Measurements from ENCODE around the gene ABCA7.
"Not testable (repeated sequence)": the region's sequence is repeated elsewhere in the genome, so short reads cannot be mapped to it uniquely, and the experiment has no call there.

The ABCA7 gene

DNA sequence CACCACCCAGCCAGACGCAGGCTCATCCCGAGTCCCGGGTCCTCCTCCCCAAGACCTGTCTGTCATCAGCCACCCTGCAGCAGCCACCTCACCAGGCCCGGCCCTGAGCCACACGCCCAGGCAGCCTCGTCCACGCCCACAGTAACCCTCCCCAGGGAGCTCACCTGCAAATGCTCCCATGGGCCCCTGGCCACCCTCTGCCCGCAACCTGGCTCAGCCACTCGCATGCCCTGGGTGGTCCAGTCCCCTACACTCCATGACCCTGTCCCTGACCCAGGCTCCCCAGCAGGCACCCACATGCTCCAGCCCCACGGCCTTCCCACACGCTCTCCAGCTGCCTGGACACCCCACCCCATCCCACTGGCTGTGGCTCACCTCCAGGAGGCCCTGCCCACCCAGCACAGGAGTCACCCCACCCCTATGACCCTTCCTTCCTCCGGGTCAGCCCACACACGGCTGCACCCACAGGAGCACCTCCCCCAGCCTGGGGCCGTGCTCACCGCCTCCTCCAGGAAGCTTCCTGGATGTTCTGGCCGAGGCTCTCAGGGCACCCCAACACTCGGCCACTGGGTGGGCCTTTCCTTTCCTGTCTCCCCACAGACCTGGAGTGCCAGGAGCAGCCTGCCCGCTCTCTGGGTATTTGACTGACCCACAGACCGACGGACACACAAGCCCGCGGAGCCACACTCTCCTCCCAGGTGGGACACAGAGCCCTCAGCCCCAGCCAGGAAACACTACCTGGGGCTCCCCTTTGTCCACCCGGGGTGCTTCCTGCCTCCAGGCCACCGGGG is 22.6 kb upstream of the ABCA7 start:
- no peak for DNase-seq

DNA sequence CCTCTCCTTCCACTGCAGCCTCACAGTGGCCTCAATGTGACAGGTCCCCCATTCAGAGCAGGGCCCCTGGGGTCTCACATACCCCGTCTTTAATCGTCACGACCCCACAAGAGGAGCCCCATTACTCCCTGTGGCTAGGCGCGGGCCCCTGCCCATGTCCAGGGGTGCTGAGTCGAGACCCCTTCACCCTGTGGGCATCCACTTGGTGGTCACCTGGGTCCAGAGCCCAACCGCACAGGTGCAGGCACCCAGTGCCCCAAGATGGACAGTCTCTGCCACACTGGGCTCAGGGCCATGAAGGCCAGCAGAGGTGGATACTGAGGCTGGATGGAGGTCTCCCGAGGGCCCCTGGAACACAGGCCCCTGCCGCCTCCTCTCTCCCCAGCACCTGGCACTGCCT is 22.0 kb upstream of the ABCA7 start:
- DNase-seq: no peak

DNA sequence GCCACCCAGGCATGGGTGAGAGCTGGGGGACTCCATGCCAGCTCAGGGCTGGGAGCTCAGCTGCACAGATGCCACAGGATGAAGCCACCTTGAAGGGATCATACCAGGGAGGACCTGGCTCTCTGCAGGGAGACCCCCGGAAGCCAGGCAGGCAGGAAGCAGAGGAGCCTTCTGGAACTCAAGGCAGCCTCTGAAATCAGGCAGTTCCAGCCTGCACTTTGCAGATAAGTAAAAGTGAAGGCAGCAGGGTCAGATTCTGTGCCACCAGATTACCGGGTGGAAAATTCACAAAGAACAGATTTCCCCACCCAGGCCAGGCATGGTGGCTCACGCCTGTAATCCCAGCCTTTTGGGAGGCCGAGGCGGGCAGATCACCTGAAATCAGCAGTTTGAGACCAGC is 21.5 kb upstream of the ABCA7 start:
- no peak for DNase-seq

DNA sequence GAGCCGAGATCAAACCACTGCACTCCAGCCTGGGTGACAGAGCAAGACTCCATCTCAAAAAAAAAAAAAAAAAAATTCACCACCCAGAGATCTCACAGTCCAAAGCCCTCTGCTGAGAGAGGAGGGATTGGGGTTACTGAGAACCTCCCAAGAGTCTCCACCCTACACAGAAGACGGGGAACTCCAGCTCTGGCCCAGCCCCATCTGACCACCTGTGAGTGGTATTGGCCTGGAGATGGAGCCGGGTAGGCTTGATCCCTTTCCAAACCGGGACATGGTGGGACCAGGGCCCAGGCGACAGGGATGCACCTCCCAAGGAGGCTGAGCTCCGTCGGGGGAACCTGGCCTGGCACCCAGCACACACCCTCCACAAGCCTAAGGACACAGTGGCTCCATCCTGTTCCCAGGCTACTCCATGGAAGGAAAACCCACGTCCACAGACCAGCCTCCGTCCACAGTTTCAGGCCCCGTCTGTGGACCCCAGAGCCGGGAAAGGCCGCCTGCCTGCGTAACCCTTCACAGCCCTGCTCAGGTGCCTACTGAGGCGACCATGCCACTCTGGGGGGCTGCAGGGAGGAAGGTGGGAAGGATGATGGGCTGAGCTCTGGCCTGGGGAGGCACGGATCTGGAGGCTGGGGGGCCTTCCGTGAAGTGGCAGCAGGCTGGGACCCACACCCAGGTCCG is 20.8 kb upstream of the ABCA7 start:
- no peak for DNase-seq

- DNase-seq: no peak
Observed at GRCh38 chr19:1019616-1019961, 20.3 kb upstream of the ABCA7 start.

GRCh38 chr19:1019980-1020867 is 19.7 kb upstream of the ABCA7 start:
- no peak for DNase-seq

DNA sequence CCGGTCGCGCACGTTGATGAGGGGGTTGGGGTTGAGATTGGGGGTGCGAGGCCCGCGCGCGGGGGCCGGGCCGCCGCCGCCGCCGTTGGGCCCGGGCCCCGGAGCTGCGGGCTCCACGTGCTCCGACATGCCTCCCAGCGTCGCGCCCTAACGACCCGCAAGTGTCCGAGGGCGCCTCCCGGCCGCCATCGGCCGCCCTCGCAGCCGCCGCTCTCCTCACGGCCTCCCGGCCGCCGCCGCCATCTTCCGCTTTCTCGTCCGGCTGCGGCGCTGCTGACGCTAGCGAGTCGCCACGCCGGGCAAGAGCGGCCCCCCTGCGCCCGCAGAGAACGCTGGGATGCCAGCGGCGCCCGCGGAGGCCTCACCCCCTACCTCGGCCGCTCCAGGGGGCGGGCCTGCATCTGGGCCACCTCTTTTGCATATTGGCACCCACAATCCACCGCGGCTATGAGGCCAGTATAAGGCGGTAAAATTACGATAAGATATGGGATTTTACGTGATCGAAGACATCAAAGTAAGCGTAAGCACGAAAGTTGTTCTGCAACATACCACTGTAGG is 19.0 kb upstream of the ABCA7 start, which contains the start of gene TMEM259:
TMEM259 (minus strand) TSS at position 256 of the 558 bp plus-strand sequence; CDS start at position 129, 127 bp downstream.
- peak; percentile 98 to 99 for DNase-seq

DNA sequence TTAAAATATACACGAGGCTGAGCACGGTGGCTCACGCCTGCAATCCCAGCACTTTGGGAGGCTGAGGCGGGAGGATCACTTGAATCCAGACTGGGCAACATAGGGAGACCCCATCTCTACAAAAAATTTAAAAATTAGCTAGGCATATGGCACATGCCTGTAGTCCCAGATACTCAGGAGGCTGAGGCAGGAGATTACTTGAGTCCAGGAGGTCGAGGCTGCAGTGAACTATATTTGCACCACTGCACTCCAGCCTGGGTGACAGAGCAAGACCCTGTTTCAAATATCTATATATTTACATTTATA is 16.1 kb upstream of the ABCA7 start:
- not testable (repeated sequence) for DNase-seq

DNA sequence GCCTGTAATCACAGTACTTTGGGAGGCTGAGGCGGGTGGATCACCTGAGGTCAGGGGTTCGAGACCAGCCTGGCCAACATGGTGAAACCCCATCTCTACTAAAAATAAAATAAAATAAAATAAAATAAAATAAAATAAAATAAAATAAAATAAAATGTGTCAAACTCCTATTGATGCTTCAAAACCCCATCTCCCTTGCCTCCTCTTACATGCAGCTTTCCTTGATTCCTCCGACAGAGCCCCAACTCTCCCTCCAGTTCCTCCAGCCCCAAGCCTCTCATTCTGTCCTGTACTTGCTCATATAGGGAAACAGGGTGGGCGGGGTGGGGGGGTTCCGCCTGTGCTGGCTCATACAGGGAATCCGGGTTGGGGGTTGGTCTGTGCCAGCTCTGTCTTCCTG is 14.8 kb upstream of the ABCA7 start:
- not testable (repeated sequence) for DNase-seq

GRCh38 chr19:1025960-1026782 is 13.7 kb upstream of the ABCA7 start, which contains the start of gene CNN2:
Gene CNN2 (plus strand): TSS chr19:1026608. CDS start chr19:1026662, 54 bp downstream.
- DNase-seq: no peak

DNA sequence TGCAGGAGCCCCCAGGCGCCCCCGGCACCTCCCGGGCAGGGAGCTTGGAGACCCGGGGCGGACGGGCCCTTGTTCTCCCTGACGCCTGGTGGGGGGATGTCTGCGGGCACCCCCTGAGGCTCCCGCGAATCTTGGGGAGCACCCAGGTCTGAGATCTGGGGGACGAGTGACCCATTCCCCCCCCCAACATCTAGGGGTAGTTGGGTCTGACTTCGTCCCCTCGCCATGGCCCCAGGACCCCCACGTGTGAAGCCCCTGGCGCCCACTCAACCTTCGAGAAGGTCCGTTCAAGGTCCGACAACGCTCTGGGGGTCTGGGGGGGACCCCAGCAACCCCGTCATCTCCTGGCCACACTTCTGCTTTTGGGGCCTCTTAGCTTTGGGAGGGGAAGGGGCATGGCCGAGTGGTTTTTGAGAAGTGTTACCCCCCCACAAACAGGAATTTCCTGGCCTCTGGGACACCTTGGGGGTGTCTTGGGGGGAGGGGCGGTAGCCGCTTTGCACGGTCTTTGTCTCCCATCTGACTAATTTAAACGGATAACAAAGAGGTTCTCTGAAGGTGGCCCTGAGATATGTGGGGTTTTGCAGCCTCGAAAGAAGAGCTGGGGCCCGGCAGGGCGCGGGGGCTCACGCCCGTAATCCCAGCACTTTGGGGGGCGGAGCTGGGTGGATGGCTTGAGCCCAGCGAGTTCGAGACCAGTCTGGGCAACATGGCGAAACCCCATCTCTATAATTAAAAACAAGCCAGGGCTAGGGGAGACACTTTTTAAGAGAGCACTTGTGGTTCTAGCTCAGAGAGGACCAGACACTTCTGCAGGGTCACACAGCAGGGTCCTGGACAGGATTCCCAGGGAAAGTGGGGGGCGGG is 12.9 kb upstream of the ABCA7 start:
- no peak for DNase-seq

DNA sequence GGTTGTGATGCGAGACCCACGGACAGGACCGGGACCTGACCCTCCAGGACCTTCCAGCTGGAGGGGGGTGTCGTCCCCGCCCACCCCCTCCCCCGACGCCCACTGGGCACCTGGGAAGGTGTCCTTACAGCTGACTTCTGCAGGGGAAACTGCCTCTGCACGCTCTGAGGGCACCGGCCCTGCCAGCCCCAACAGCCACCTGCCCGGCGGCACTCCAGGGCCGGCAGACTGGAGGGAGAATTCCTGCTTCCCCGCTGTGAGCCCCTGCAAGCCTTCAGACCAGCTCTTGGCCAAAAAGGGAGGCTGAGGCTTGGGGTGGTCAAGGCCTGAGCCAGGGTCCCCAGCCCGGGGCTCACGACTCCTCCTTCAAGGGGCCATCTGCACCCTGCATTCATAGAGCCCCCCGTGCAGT is 12.3 kb upstream of the ABCA7 start:
- no peak for DNase-seq

DNA sequence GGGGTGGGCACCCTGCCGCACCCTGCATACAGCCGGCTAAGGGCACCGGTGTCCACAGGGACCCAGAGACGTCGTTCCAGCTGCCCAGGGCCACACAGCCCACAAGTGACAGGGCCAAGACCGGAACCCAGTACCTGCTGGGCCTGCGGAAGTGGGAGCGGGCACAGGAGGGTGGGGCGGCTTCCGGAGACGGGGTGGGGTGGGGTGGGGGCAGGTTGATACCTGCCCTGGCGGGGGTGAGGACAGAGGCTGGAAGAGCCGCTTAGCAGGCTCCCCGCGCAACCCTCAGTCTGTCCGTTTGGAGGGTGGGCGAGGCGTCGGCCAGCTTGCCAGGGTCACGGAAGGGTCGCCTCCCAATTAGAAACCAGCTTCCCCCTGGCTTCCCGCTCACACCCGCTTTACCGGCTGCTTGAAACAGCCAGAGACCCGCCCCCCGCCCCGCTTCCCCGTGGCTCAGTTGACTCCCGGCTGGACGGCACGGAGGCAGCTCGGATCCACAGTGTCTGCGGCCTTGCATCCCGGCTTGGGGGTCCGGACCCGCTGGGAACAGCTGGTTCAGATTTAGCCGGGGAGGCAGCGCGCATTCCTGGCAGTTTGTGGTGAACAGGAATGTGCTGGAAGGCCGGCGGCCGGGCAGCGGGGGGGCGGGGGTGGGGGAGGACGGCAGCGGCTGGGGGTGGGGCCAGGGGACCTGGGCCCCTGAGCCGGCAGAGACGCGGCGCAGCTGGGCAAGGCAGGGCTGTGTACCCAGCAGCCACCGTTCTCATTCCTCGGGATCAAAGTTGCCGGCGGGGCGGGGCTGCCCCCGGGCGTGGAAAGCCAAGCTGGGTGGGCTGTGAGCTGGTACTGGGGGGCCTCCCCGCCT is 11.6 kb upstream of the ABCA7 start:
- no peak for DNase-seq

- DNase-seq: no peak
Observed at GRCh38 chr19:1032264-1032867, 7.5 kb upstream of the ABCA7 start.

DNA sequence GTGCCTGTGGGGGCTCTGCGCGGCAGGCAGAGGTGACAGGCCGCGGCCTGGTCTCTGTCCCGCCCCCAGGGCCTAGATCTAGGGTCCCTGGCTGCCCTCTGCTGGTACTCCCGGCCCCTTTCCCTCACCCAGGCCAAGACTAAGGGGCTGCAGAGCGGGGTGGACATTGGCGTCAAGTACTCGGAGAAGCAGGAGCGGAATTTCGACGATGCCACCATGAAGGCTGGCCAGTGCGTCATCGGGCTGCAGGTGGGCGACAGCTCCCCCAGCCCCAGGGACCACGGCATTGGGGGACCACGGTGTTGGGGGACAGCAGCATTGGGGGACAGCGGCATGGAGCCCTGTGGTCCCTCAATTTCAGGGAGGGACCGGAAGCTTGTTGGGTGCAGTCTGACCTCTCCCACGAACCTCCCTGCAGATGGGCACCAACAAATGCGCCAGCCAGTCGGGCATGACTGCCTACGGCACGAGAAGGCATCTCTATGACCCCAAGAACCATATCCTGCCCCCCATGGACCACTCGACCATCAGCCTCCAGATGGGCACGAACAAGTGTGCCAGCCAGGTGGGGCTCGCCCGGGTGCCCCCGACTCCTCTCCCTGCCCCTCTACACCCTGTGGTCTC is 3.8 kb upstream of the ABCA7 start:
- no peak for DNase-seq

DNA sequence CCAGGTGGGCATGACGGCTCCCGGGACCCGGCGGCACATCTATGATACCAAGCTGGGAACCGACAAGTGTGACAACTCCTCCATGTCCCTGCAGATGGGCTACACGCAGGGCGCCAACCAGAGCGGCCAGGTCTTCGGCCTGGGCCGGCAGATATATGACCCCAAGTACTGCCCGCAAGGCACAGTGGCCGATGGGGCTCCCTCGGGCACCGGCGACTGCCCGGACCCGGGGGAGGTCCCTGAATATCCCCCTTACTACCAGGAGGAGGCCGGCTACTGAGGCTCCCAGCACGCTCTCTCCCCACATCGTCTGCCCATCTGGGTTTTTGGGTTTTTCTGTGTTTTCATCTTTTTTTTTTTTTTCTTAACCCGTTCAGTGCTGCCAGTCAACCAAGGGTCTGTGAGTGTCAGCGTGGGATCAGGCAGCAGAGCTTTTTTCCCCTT is 2.3 kb upstream of the ABCA7 start:
- no peak for DNase-seq

GRCh38 chr19:1038978-1039645 is 795 bp upstream of the ABCA7 start:
- no peak for DNase-seq

- peak; percentile 88 to 90 for DNase-seq
Observed at GRCh38 chr19:1040476-1041271, 767 bp downstream of the ABCA7 start.
